ENCODE results near the gene ZBTB33.

The ZBTB33 gene, protein sequence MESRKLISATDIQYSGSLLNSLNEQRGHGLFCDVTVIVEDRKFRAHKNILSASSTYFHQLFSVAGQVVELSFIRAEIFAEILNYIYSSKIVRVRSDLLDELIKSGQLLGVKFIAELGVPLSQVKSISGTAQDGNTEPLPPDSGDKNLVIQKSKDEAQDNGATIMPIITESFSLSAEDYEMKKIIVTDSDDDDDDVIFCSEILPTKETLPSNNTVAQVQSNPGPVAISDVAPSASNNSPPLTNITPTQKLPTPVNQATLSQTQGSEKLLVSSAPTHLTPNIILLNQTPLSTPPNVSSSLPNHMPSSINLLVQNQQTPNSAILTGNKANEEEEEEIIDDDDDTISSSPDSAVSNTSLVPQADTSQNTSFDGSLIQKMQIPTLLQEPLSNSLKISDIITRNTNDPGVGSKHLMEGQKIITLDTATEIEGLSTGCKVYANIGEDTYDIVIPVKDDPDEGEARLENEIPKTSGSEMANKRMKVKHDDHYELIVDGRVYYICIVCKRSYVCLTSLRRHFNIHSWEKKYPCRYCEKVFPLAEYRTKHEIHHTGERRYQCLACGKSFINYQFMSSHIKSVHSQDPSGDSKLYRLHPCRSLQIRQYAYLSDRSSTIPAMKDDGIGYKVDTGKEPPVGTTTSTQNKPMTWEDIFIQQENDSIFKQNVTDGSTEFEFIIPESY

DNA sequence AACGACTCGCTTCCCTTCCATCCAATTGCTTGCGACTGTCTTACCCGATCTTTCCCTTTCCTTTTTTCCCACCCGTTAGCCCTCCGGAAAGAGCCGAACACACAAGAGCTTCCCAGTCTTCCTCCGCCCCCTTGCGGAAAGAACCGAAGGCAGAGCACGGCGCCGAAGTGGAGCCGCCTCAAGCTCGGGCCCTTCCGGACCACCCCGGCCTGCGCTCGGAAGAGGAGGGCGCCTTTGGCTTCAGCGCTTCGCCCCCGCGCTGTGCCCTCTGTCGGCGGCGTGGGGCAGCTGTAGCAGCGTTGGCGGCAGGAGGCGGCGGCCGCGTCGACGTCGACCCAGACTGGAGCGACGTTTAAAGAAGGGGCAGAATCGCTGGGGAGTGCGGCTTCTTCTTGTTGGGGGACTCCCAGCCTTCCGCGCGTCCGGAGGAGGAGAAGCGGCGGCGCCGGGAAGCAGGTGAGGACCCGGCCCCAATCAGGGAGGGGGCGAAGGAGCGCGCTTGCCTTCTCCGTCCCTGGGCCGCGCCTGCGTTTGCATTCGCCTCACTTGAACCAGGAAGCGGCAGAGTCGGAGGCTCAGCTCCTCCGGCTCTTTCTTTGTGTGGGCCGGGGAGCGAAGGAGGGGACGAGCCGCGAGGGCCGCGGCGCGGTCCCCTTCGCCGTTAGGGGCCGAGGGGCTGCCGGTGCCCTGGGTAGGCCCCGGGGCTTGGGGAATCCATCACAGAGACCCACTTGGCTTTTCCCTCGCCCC lies at the start of gene ZBTB33:
TSS of gene ZBTB33 (plus strand) at position 291 of the 750 bp plus-strand sequence. CDS start 2,604 bp downstream, outside the sequence.
- DNase-seq (ENCODE audit: low spot score): peak; percentile 92

DNA sequence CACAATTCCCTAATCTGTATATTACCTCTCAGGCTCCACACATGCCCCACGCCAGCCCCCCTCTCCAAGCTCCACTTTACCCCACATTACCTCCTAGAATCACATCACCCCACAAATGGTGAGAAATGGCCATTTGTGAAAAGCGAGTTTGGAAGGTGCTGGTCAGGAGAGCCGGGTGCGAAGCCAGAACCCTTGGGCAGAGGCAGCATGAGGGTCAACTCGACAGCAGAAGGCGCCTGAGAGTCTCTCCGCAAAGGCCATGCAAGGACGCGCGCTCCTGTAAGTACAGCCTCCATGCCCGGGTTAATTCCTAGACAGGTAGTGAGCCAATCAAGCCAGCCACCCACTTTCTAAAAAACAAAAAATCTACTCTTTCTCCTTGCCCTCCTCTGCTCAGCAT lies 49.8 kb upstream of the ZBTB33 start:
- DNase-seq (ENCODE audit: low spot score): no peak

DNA sequence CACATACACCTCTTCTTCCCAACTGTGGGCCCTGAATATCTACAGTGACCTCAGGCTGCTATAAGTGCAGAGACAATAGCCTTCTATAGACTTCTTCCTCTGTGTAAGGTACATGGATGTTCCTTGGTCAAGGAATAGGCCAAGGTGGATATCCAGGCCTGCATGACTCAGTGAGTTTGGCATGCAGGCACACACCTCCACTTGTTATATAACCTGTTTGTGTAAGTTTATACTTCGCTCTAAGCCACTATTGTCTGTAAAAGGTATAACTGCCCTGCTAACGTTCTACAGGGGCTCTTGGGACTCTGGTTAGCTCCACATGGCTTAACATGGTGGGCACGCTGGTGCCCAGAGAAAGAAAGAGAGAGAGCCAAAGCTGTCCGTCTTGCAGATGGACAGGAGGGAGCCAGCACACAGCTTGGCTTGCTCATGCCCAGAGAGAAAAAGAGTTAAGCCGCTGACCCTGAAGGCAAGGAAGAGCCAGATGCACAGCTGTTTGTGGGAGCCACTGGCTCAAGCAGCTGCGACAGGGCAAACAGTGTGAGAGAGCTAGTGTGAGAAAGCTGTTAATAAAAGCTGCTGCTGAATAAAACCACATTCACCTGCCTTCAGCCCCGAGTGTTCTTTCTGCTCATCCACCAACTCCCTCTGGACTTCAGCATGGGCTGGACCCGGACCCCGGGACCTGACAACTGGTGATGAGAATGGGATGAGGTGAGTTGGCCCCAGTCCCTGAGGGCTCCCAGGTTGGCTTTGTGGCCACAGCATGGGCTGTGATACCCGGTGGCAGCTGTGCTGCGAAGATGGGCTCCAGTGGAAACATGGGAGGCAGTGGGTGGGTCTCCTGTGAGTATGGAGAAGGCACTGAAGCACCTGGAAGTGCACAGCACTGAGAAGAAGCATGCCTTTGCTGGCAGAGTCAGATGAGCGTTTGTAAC lies 44.5 kb upstream of the ZBTB33 start:
- no peak for DNase-seq (ENCODE audit: low spot score)

DNA sequence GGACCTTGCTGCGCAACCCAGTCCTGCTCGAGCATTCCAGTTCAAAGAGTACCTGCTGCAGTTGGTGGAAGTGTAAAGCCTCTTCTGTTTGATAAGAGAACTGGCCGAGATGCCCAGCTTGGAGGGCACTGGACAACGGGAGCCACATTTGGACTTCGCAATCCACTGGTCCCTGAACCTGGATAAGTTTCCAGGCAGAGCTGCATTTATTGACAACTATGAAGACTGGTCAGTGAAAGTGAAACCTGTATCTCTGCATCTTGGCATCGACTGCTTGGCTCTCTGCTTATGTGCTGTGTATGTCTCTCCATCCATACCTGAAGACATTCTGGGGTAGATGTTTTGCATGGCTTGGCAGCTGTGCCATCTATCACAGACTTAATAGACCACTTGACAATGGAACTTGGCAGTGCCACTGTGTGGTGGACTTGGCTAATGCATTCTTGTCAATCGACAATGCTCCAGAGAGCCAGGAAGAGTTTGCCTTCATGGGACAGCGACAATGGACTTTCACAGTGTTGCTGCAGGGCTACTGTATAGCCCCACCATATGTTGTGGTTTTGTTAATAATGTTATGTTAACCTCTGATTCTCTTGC lies 43.5 kb upstream of the ZBTB33 start:
- peak; percentile 21 for DNase-seq (ENCODE audit: low spot score)

DNA sequence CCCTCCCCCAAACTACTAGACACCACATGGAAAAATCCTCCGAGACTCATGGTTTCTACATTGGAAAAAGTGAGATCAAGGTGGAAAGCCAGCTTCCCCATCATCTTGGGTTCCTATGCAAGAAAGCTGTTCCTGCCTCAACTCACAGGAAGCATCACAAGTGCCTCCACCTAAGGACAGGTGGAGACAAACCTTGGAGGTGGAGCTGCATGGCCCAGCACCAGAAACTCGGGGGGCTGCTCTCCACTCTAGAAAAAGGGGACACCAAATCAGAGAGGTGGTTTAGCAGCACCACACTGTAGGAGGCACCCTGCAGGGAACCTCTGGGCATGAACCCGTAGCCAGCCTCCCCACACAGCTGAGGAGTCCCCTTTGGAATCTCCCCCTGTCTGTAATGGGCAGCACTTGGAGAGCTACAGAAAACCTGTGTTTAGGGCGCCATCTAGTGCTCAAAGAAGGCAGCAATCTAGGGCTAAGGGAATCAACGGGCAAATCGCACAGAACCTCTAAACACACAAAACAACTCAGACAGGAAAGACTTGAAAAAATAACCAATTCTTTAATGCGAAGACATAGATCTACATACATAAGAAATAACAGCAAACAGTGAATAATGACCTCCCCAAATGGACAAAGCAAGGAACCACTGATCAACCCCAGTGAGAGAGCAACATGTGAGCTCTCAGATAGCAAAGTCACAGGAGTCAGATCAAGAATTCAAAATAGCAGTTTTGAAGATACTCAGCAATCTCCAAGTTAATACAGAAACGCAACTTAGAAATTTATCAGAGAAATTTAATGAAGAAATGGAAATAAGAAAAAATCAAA lies 37.0 kb upstream of the ZBTB33 start:
- peak; percentile 68 for DNase-seq (ENCODE audit: low spot score)

DNA sequence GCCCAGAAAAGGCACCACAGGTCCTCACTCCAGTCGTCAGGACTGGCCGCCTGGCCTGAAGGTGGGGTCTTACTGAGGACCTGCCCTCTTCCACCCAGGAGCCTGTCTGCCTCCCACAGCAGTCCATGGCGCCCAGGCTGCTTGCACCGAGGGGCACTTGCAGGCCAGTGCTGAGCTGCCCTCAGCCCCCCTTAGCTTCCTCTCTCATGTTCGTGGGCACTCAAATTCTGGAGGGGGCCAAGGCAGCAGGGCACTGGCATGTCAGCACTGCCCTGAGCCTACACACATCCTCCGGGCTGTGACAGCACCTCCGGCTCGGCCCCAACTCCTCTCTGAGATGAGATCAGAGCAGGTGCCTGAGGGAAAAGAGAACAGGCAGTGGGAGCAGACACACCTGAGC lies 27.2 kb upstream of the ZBTB33 start:
- no peak for DNase-seq (ENCODE audit: low spot score)

DNA sequence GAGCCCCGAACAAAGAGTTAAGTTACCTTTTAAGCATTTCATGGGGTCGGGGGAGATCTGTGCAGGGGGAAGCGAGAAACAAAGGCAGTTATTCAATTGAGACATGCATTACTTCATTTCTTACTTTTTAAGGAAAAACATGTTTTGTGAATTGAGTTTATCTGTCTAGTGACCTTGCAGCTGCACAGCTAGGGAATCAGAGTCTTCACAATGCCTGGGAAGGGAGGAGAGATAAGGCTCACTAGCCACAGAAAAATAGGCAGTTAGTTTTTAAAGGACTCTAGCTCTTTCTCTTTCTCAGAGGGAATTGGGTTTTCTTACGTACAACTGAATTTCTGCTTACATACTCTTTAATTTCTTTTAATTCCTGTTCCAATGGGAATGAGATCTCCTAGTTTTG lies 26.2 kb upstream of the ZBTB33 start:
- DNase-seq (ENCODE audit: low spot score): no peak

DNA sequence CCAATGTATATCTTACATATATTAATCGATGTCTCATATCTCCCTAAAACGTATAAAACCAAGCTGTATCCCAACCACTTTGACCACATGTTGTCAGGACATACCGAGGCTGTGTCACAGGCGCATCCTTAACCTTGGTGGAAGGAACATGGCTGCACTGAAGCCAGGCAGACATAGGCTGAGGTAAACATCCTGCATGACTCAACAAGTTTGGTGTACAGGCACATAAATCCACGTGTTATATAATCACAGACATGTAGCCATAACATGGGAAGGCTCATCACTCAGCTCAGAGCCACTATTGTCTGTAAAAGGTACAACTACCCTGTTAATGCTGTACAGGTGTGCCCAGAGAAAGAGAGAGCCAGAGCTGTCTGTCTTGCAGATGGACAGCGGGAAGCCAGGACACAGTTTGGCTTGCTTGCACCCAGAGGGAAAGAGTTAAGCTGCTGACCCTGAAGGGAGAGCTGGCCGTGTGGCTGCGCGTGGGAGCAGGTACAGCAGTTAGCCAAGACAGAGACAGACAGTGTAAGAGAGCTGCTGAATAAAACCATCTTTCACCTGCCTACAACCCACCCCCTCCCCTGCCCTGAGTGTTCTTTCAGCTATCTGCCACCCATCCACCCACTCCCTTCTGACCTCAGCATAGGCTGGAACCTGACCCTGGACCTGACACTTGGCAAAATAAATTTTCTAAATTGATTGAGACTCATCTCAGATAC lies 22.3 kb upstream of the ZBTB33 start:
- DNase-seq (ENCODE audit: low spot score): no peak

DNA sequence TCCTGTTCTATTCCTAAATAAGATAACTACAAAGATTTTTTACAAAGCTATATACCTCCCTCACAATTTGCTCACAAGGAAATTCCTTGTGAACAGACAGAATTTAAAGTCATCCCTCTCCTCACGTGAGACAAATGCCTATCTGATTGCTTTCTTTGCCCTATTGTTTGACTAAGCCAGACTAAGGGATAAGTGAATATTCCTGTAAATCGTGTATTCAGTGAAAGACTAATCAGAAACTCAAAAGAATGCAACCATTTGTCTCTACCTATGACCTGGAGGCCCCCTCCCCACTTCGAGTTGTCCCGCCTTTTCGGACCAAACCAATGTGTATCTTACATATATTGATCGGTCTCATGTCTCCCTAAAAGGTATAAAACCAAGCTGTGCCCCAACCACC lies 15.3 kb upstream of the ZBTB33 start:
- no peak for DNase-seq (ENCODE audit: low spot score)

DNA sequence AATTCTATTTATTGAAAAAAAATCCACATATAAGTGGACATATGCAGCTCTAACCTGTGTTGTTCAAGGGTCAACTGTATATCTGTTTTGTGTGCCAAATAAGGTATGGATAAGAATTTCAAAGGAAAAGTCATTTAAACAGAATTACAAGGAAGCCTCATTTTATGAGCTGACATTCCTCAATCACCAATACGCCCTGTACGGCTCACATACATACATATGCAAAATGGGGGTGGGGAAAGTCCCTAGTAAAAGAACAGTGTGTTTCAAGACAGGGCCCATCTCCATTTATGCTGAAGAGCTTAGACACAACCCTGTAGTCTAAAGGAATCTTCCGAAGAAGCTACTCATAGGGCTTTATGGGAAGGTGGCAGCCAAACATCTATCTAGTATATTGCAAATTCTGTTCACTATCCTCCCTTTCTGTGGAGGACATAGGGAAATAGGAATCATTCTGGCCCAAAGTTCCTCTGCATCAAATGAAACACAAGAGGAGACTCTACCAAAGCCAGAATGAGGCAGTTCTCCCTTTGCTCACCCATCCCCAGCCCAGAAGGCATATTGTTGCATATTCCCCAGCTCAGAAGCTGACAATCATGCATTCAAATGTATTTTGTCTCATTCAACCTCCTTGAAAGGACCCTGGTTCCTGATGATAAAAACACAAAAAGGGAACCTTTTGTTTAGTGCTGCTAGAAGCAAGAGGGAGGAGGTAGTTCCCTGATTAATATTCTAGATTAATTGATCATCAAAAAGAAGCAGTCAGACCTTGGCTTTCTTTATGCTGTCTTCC lies 13.7 kb upstream of the ZBTB33 start:
- no peak for DNase-seq (ENCODE audit: low spot score)

DNA sequence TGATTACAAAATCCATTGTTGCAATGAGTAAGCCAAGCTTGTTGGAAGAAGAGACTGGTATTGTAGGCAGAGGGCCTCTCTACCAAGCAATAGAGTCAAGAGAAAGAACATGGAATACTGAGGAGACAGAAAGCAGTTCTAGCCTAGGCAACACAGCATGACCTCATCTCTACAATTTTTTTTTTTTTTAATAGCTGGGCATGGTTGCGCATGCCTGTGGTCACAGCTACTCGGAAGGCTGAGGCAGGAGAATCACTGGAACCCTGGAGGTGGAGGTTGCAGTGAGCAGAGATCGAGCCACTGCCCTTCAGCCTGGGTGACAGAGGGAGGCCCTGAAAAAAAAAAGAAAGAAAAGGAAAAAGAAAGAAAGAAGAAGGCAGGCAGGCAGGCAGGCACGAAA lies 11.7 kb upstream of the ZBTB33 start:
- no peak for DNase-seq (ENCODE audit: low spot score)

DNA sequence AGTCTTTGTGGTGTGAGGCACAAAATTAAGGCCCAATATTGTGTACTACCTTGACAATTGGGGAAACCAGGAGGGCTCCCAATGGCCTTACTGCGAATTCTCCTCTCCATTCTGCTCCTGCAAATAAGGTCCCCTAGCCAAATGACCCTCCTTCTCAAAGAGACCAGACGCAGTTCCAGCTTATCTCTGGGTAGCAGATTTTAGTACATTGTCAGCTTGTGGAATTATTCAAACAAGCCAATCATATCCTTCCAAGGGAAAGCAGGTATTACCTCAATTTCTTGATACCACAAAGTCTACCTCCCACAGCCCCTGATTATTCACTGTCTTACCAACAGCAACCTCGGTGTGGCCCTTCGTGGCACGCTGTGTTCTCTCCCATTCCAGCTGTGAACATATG lies 7.8 kb upstream of the ZBTB33 start:
- DNase-seq (ENCODE audit: low spot score): no peak

DNA sequence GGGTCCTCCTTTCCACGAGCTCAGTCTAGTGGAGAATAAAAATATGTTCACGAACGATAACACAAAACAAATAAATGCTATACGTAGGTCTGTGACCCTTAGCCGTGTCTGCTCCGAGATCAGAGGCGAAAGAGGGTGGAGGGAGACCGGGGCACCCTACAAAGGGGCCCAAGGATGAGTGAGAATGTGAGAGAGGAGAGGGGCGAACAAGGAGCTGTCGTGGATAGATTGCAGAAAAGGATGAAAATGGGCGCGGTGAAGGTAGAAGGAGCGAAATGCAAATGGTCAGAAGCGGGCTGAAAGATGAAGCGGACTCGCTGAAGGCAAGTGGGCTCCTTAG lies 6.2 kb upstream of the ZBTB33 start:
- no peak for DNase-seq (ENCODE audit: low spot score)

DNA sequence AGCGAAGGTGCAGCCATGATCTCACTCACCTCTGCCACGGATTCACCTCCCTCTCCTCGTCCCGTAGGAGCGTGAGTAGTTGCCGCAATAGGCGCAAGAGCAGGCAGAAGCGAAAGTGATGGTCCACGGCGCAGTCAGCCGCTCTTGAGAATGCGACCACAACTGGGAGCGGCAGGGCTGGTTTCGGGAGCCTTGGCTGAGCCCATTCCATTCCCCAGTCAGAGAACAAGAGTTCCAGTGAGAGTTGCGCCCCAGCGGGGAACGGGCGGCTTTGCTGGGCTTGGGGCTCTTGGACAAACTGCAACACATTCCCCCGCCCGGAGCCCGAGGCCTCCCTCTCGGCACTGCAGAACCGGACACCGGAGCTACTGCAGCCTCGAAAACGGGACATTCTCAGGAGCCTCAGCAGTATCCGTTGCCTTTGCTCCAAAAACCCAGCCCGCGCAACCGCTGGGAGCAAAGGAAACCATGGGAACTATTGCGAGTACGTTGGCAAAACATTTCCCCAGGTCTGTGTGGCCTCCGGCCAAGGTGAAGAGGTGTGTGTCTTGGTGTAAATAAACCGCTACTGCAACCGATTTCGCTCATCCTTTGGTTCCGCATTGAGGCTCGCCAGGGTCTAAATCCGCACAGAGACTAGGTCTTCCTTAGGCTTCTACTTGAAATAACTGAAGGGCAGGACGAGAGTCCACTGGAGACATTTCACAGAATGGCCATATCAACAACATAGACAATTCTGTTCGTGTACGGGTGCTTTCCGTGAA lies 5.7 kb upstream of the ZBTB33 start:
- DNase-seq (ENCODE audit: low spot score): peak; percentile 55

DNA sequence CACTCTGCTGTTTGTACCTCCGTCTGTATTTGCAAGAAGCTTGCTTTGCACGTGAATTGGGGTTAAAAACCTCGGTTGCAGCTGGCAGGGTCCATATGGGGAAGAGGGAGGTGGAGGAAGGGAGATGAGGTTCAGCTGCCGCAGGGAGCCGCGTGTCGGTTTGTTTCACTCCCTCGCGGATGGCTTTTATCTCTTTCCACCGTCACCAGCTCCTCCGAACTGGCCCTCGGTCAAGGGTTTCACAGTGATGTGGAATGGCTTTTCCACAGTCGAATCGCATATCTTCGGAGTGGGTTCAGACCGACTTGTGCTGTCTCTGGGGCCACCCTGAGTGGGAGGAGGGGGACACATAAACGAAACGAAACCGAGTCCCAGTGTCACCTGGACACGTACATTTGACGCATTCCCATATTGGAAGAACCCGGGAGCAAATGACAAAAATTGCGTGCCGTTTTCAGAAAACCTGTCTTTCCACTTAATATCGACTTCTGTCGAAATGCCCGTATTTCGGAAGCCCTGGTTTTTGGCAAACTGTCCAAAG lies 929 bp downstream of the ZBTB33 start:
- DNase-seq (ENCODE audit: low spot score): peak; percentile 29

DNA sequence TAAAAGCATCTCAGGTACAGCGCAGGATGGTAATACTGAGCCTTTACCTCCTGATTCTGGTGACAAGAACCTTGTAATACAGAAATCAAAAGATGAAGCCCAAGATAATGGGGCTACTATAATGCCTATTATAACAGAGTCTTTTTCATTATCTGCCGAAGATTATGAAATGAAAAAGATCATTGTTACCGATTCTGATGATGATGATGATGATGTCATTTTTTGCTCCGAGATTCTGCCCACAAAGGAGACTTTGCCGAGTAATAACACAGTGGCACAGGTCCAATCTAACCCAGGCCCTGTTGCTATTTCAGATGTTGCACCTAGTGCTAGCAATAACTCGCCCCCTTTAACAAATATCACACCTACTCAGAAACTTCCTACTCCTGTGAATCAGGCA lies 3.2 kb downstream of the ZBTB33 start:
- no peak for DNase-seq (ENCODE audit: low spot score)

DNA sequence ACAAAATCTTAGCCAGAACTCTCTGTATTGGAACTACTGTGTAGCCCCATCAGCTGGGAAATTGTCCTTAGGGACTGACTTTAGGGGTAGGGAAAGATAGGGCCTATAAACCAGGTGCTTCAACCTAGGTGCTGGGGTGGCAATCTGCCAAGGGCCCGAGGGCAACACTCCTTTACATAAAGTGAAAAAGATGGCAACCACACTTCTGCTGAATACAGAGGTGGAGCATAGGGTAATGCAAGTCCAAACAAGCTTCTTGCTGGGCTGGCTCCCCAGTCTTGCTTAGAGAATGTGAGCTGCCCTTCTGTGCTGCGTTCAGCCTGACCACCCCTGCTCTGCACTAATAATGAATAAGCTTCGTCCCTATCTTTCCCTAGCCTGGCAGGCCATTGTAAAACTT lies 9.8 kb downstream of the ZBTB33 start:
- no peak for DNase-seq (ENCODE audit: low spot score)

Data from Ammon's horn (tissue), 1 donor.